WTC11 (cell line): ENCODE data around the gene FHIP1A. TPM values are rescaled to one million over a fixed set of nuclear protein-coding genes. Genes with fewer than 3 reads are reported as not detected.

ENCODE experiments used
- ATAC-seq: fragments of 200-7000 bp; cut with Tn5 transposase; 2 replicates; pipeline ENCODE4 v1.10.0; 2021; ENCODE audit warnings: mild to moderate bottlenecking, moderate library complexity
- Bru-seq: library from RNA; stranded (reverse); fragments of 400-500 nt; gene quantifications from one replicate; lab custom pipeline; 2021; lab: Mats Ljungman, UMichigan
- CTCF ChIA-PET: fragments of 300-600 bp; sonication (Branson Sonifier 250); formaldehyde crosslinking; loops from one replicate; lab custom pipeline; 2021; ENCODE audit warnings: antibody characterized with exemption; lab: Charles Lee
- POLR2A ChIA-PET: fragments of 350-600 bp; sonication (Branson Sonifier 250); formaldehyde crosslinking; loops from one replicate; lab custom pipeline; 2021; ENCODE audit warnings: antibody characterized with exemption; lab: Charles Lee
- DNase-seq: peaks from one replicate; pipeline ENCODE4 v3.0.0; 2021; ENCODE audit warnings: low spot score
- H3K27ac Mint-ChIP-seq: 2 replicates; pipeline ENCODE4 v1.8.0; 2021; ENCODE audit warnings: mixed read lengths
- H3K27me3 Mint-ChIP-seq: 2 replicates; pipeline ENCODE4 v1.8.0; 2021; ENCODE audit warnings: low read depth, mild to moderate bottlenecking, moderate library complexity, mixed read lengths
- H3K36me3 Mint-ChIP-seq: 2 replicates; pipeline ENCODE4 v1.8.0; 2021; ENCODE audit warnings: mixed read lengths
- H3K4me1 Mint-ChIP-seq: 2 replicates; pipeline ENCODE4 v1.8.0; 2022; ENCODE audit warnings: mixed read lengths
- H3K4me3 Mint-ChIP-seq: 2 replicates; pipeline ENCODE4 v1.8.0; 2021; ENCODE audit warnings: mild to moderate bottlenecking, moderate library complexity, mixed read lengths
- H3K9me3 Mint-ChIP-seq: 2 replicates; pipeline ENCODE4 v1.8.0; 2021; ENCODE audit warnings: mixed read lengths
- ELF4 ChIP-seq: sonication (generic); formaldehyde crosslinking; IDR thresholded peaks from 2 replicates; pipeline ENCODE4 v1.8.1; 2022; ENCODE audit warnings: low read depth, mild to moderate bottlenecking, moderate library complexity, missing genetic modification reagents
- EMX1 ChIP-seq: fragments of 250-450 bp; sonication (Bioruptor Pico); IDR thresholded peaks from 2 replicates; pipeline ENCODE4 v1.8.0; 2021; ENCODE audit warnings: mild to moderate bottlenecking
- ESRRA ChIP-seq: sonication (generic); formaldehyde crosslinking; IDR thresholded peaks from 2 replicates; pipeline ENCODE4 v1.8.1; 2022; ENCODE audit warnings: mild to moderate bottlenecking, missing genetic modification reagents, borderline replicate concordance
- IRF2 ChIP-seq: sonication (generic); formaldehyde crosslinking; IDR thresholded peaks from 2 replicates; pipeline ENCODE4 v1.8.0; 2022; ENCODE audit warnings: low read depth, missing genetic modification reagents, borderline replicate concordance
- NR2C2 ChIP-seq: sonication (generic); formaldehyde crosslinking; IDR thresholded peaks from 2 replicates; pipeline ENCODE4 v1.8.0; 2022; ENCODE audit warnings: mild to moderate bottlenecking, missing genetic modification reagents
- SMAD3 ChIP-seq: sonication (generic); formaldehyde crosslinking; IDR thresholded peaks from 2 replicates; pipeline ENCODE4 v1.8.0; 2022; ENCODE audit warnings: missing genetic modification reagents, mild to moderate bottlenecking, borderline replicate concordance
- SOX15 ChIP-seq: fragments of 250-450 bp; sonication (Bioruptor Pico); IDR thresholded peaks from 2 replicates; pipeline ENCODE4 v1.9.0; 2021; ENCODE audit warnings: mild to moderate bottlenecking
- SP1 ChIP-seq: sonication (generic); formaldehyde crosslinking; conservative IDR thresholded peaks from 2 replicates; pipeline ENCODE4 v1.8.1; 2022; ENCODE audit warnings: missing genetic modification reagents
- ZBTB21 ChIP-seq: sonication (generic); formaldehyde crosslinking; IDR thresholded peaks from 2 replicates; pipeline ENCODE4 v1.8.1; 2023; ENCODE audit warnings: mild to moderate bottlenecking, missing genetic modification reagents, borderline replicate concordance
- ZNF232 ChIP-seq: sonication (generic); formaldehyde crosslinking; IDR thresholded peaks from 2 replicates; pipeline ENCODE4 v1.8.0; 2022; ENCODE audit warnings: mild to moderate bottlenecking, missing genetic modification reagents
- long read RNA-seq, 3 experiments: library from RNA in 1 of 3; library from capped mRNA in 1 of 3; library from polyadenylated mRNA in 1 of 3; unstranded in 2 of 3; stranded (forward) in 1 of 3; transcript quantifications; one replicate each; pipeline ENCODE4 v2.0.0, GENCODE V29; 2021
- total RNA-seq: library from RNA; stranded (reverse); gene quantifications from 3 replicates; pipeline ENCODE4 v1.2.3, GENCODE V29; 2021
- TF ChIP-seq, protein P1 (sequence below): sonication (generic); formaldehyde crosslinking; IDR thresholded peaks from 2 replicates; pipeline ENCODE4 v1.8.0; 2023; ENCODE audit warnings: mild to moderate bottlenecking, missing genetic modification reagents
- TF ChIP-seq, protein P2 (sequence below): sonication (generic); formaldehyde crosslinking; IDR thresholded peaks from 2 replicates; pipeline ENCODE4 v1.8.1; 2023; ENCODE audit warnings: mild to moderate bottlenecking, moderate library complexity, missing genetic modification reagents
- TF ChIP-seq, protein P3 (sequence below): sonication (generic); formaldehyde crosslinking; IDR thresholded peaks from 2 replicates; pipeline ENCODE4 v1.8.1; 2022; ENCODE audit warnings: mild to moderate bottlenecking, missing genetic modification reagents, moderate library complexity, borderline replicate concordance
- TF ChIP-seq, protein P4 (sequence below): sonication (generic); formaldehyde crosslinking; IDR thresholded peaks from 2 replicates; pipeline ENCODE4 v1.8.0; 2022; ENCODE audit warnings: mild to moderate bottlenecking, missing genetic modification reagents
- TF ChIP-seq, protein P5 (sequence below): fragments of 250-450 bp; sonication (Bioruptor Pico); IDR thresholded peaks from 2 replicates; pipeline ENCODE4 v1.9.0; 2021; ENCODE audit warnings: mild to moderate bottlenecking
- TF ChIP-seq, protein P6 (sequence below): sonication (generic); formaldehyde crosslinking; IDR thresholded peaks from 2 replicates; pipeline ENCODE4 v1.8.1; 2022; ENCODE audit warnings: mild to moderate bottlenecking, moderate library complexity, missing genetic modification reagents
- TF ChIP-seq, protein P7 (sequence below): sonication (generic); formaldehyde crosslinking; IDR thresholded peaks from 2 replicates; pipeline ENCODE4 v1.8.1; 2022; ENCODE audit warnings: missing genetic modification reagents, borderline replicate concordance
- TF ChIP-seq, protein P8 (sequence below): sonication (generic); formaldehyde crosslinking; IDR thresholded peaks from 2 replicates; pipeline ENCODE4 v1.8.1; 2023; ENCODE audit warnings: mild to moderate bottlenecking, missing genetic modification reagents, borderline replicate concordance

FHIP1A gene
- 64.2 to 68.6 TPM (median 67.5 TPM) in 3 replicates for total RNA-seq
- Bru-seq, nascent RNA = percentile 85 among the genes with signal in this experiment
- long read RNA-seq, experiment 1, full-length matches to known transcripts = 10 of 35 reads
- long read RNA-seq, experiment 1, partial matches to known transcripts = 4 of 35 reads
- long read RNA-seq, experiment 1, other reads (novel, unspliced or antisense) = 21 of 35 reads
- long read RNA-seq, experiment 2, full-length matches to known transcripts = 2 of 10 reads
- long read RNA-seq, experiment 2, partial matches to known transcripts = 5 of 10 reads
- long read RNA-seq, experiment 2, other reads (novel, unspliced or antisense) = 3 of 10 reads
- long read RNA-seq, experiment 3 = 0 reads

DNA sequence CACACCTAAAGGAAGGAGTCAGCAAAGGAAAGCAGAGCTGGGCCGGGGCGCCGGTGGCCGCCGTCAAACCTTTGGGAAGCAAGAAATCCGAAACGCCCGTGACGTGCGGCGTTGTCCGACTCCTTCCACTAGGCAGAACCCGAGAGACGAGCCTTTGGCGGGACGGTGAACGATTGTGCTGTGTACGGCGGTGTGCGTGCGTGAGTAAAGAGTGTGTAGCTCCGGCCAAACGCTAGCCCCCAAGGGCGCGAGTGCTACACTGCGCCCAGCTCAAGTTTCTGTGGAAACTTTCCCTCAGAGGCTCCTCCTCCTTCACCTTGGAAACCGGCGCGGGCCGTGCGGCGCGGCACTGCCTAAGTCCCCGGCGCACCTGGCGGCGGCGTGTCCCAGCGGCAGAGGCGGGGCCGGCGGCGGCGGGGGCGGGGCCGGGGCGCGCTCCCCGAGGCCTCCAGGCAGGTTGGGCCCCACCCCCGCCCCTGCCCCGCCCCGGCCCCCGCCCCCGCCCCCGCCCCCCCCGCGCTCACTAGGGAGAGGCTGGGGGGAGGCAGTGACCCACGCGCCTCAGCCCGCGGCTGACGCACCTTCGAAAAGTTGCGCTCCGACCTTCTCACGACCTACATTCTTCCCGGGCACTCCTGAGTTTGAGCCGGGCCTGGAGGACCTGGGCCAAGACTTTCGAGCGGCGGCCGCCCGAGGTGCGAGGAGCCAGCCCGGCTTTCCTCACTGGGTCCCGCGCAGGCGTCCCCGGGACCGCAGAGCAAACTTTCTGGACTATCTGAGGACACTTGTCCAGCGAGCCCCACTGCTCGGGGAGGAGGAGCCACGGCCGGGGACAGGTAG lies at the start of gene FHIP1A:
FHIP1A (plus strand) TSS at position 547 of the 840 bp plus-strand sequence. CDS start 157,084 bp downstream, outside the sequence.
- ATAC-seq (peak; percentile 81), DNase-seq (peak; percentile 95)
- peak within 1 kb of the TSS; percentile 96 for H3K4me3 Mint-ChIP-seq
- peak within 1 kb of the TSS; percentile 99 for H3K27ac Mint-ChIP-seq
- POLR2A ChIA-PET = interaction anchor here (0.5 to 1.2 kb wide), 8 partner anchors 27 to 226 kb away, joined by 3 to 6 read pairs (median 3); partner anchors contain the start of gene SH3D19
- H3K4me1 Mint-ChIP-seq = peaks cover 41% of the 10 kb centered on the region
- no peaks in the 10 kb centered on the region for H3K9me3 Mint-ChIP-seq
- CTCF ChIA-PET = interaction anchor here (0.7 to 1.9 kb wide), 5 partner anchors 13 to 132 kb away, joined by 3 to 5 read pairs (median 4); partner anchors contain the start of gene PRSS48
- H3K36me3 Mint-ChIP-seq = peaks cover 4% of the 10 kb centered on the region
- H3K27me3 Mint-ChIP-seq = no peaks in the 10 kb centered on the region
- TF ChIP-seq ZNF232 (CRISPR knock-in tag) (0 out of 2 replicates have a peak, but pooled peaks have one; percentile 7), SMAD3 (CRISPR knock-in tag) (no peak), IRF2 (CRISPR knock-in tag) (no peak), SP1 (CRISPR knock-in tag) (peak; percentile 58; the same call in 1 of the 2 replicates), ESRRA (no peak), NR2C2 (CRISPR knock-in tag) (no peak), ZBTB21 (CRISPR knock-in tag) (no peak), SOX15 (no peak), EMX1 (CRISPR knock-in tag) (no peak), ELF4 (CRISPR knock-in tag) (no peak)
- TF ChIP-seq, protein P1, sequence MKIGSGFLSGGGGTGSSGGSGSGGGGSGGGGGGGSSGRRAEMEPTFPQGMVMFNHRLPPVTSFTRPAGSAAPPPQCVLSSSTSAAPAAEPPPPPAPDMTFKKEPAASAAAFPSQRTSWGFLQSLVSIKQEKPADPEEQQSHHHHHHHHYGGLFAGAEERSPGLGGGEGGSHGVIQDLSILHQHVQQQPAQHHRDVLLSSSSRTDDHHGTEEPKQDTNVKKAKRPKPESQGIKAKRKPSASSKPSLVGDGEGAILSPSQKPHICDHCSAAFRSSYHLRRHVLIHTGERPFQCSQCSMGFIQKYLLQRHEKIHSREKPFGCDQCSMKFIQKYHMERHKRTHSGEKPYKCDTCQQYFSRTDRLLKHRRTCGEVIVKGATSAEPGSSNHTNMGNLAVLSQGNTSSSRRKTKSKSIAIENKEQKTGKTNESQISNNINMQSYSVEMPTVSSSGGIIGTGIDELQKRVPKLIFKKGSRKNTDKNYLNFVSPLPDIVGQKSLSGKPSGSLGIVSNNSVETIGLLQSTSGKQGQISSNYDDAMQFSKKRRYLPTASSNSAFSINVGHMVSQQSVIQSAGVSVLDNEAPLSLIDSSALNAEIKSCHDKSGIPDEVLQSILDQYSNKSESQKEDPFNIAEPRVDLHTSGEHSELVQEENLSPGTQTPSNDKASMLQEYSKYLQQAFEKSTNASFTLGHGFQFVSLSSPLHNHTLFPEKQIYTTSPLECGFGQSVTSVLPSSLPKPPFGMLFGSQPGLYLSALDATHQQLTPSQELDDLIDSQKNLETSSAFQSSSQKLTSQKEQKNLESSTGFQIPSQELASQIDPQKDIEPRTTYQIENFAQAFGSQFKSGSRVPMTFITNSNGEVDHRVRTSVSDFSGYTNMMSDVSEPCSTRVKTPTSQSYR = no peak
- TF ChIP-seq, protein P2, sequence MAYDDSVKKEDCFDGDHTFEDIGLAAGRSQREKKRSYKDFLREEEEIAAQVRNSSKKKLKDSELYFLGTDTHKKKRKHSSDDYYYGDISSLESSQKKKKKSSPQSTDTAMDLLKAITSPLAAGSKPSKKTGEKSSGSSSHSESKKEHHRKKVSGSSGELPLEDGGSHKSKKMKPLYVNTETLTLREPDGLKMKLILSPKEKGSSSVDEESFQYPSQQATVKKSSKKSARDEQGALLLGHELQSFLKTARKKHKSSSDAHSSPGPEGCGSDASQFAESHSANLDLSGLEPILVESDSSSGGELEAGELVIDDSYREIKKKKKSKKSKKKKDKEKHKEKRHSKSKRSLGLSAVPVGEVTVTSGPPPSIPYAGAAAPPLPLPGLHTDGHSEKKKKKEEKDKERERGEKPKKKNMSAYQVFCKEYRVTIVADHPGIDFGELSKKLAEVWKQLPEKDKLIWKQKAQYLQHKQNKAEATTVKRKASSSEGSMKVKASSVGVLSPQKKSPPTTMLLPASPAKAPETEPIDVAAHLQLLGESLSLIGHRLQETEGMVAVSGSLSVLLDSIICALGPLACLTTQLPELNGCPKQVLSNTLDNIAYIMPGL (CRISPR knock-in tag) = peak; percentile 66; the same call in 1 of the 2 replicates
- TF ChIP-seq, protein P3, sequence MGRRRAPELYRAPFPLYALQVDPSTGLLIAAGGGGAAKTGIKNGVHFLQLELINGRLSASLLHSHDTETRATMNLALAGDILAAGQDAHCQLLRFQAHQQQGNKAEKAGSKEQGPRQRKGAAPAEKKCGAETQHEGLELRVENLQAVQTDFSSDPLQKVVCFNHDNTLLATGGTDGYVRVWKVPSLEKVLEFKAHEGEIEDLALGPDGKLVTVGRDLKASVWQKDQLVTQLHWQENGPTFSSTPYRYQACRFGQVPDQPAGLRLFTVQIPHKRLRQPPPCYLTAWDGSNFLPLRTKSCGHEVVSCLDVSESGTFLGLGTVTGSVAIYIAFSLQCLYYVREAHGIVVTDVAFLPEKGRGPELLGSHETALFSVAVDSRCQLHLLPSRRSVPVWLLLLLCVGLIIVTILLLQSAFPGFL (CRISPR knock-in tag) = no peak
- TF ChIP-seq, protein P4, sequence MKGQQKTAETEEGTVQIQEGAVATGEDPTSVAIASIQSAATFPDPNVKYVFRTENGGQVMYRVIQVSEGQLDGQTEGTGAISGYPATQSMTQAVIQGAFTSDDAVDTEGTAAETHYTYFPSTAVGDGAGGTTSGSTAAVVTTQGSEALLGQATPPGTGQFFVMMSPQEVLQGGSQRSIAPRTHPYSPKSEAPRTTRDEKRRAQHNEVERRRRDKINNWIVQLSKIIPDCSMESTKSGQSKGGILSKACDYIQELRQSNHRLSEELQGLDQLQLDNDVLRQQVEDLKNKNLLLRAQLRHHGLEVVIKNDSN (CRISPR knock-in tag) = no peak
- TF ChIP-seq, protein P5, sequence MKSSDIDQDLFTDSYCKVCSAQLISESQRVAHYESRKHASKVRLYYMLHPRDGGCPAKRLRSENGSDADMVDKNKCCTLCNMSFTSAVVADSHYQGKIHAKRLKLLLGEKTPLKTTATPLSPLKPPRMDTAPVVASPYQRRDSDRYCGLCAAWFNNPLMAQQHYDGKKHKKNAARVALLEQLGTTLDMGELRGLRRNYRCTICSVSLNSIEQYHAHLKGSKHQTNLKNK = no peak
- TF ChIP-seq, protein P6, sequence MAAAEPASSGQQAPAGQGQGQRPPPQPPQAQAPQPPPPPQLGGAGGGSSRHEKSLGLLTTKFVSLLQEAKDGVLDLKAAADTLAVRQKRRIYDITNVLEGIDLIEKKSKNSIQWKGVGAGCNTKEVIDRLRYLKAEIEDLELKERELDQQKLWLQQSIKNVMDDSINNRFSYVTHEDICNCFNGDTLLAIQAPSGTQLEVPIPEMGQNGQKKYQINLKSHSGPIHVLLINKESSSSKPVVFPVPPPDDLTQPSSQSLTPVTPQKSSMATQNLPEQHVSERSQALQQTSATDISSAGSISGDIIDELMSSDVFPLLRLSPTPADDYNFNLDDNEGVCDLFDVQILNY (CRISPR knock-in tag) = no peak
- TF ChIP-seq, protein P7, sequence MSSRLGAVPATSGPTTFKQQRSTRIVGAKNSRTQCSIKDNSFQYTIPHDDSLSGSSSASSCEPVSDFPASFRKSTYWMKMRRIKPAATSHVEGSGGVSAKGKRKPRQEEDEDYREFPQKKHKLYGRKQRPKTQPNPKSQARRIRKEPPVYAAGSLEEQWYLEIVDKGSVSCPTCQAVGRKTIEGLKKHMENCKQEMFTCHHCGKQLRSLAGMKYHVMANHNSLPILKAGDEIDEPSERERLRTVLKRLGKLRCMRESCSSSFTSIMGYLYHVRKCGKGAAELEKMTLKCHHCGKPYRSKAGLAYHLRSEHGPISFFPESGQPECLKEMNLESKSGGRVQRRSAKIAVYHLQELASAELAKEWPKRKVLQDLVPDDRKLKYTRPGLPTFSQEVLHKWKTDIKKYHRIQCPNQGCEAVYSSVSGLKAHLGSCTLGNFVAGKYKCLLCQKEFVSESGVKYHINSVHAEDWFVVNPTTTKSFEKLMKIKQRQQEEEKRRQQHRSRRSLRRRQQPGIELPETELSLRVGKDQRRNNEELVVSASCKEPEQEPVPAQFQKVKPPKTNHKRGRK (CRISPR knock-in tag) = no peak
- TF ChIP-seq, protein P8, sequence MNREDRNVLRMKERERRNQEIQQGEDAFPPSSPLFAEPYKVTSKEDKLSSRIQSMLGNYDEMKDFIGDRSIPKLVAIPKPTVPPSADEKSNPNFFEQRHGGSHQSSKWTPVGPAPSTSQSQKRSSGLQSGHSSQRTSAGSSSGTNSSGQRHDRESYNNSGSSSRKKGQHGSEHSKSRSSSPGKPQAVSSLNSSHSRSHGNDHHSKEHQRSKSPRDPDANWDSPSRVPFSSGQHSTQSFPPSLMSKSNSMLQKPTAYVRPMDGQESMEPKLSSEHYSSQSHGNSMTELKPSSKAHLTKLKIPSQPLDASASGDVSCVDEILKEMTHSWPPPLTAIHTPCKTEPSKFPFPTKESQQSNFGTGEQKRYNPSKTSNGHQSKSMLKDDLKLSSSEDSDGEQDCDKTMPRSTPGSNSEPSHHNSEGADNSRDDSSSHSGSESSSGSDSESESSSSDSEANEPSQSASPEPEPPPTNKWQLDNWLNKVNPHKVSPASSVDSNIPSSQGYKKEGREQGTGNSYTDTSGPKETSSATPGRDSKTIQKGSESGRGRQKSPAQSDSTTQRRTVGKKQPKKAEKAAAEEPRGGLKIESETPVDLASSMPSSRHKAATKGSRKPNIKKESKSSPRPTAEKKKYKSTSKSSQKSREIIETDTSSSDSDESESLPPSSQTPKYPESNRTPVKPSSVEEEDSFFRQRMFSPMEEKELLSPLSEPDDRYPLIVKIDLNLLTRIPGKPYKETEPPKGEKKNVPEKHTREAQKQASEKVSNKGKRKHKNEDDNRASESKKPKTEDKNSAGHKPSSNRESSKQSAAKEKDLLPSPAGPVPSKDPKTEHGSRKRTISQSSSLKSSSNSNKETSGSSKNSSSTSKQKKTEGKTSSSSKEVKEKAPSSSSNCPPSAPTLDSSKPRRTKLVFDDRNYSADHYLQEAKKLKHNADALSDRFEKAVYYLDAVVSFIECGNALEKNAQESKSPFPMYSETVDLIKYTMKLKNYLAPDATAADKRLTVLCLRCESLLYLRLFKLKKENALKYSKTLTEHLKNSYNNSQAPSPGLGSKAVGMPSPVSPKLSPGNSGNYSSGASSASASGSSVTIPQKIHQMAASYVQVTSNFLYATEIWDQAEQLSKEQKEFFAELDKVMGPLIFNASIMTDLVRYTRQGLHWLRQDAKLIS (CRISPR knock-in tag) = no peak
